Measurements from ENCODE around the gene DSCAML1. TPM values are rescaled to one million over a fixed set of nuclear protein-coding genes. Genes with fewer than 3 reads are reported as not detected.
A peak's percentile ranks its signal among the peaks of the same experiment; 100 is the strongest.

Gene DSCAML1
- total and polyA plus RNA-seq, 2 of the 8 experiments (the other 6 are each of a cell fraction or from before 2014, with no cell fraction given): 0.19 to 0.24 TPM

- DNase-seq (ENCODE audit: low read depth in 1 of 2, low spot score in 2 of 2) (peak in 1 of 2 experiments; percentile 33), FAIRE-seq (no peak)
- no peak overlapping the region for H3K4me3 ChIP-seq (ENCODE audit: extremely low read depth in 1 of 4, insufficient read depth in 2 of 4, low read depth in 3 of 4, low read length in 4 of 4)
- H4K5ac ChIP-seq (ENCODE audit: insufficient read length, low read depth, low read length): no peak overlapping the region
- H2BK120ac ChIP-seq (replicated peaks; ENCODE audit: low read depth, low read length): no peak overlapping the region
- no peak overlapping the region for H3K56ac ChIP-seq (replicated peaks; ENCODE audit: insufficient read length, low read depth, low read length)
- H3K4ac ChIP-seq (replicated peaks; ENCODE audit: insufficient read length, low read depth, low read length): no peak overlapping the region
- no peak overlapping the region for H3K27ac ChIP-seq (ENCODE audit: low read depth, low read length)
- H3K36me3 ChIP-seq (ENCODE audit: control insufficient read depth in 2 of 4, insufficient read depth in 4 of 4, low read length in 3 of 4): no peaks in the 10 kb centered on the region
- H3K4me1 ChIP-seq (replicated peaks in 1 of 4; ENCODE audit: control insufficient read depth in 3 of 4, insufficient read depth in 4 of 4, low read length in 3 of 4): peaks cover 0 to 26% (median 14%) of the 10 kb centered on the region in 4 experiments; a peak in 6 of 7 replicates
- 84% methylated on average over 12 of the region's 15 CpGs; no CpG with 5 or more reads in 1 of the 2 experiments for WGBS, 2 experiments (ENCODE audit: extremely low coverage in 1 of 2, insufficient coverage in 1 of 2, insufficient read length in 1 of 2, insufficient replicate concordance in 2 of 2, low coverage in 1 of 2, low lambda C conversion rate in 2 of 2, missing lambda C conversion rate in 1 of 2)
- H3K27me3 ChIP-seq (replicated peaks in 1 of 4; ENCODE audit: control insufficient read depth in 3 of 4, extremely low read depth in 1 of 4, insufficient read depth in 3 of 4, low read length in 3 of 4): no peaks in the 10 kb centered on the region; a peak in 1 of 7 replicates
- no peak overlapping the region for H2AK5ac ChIP-seq (ENCODE audit: low read depth, low read length)
- no peak overlapping the region for H3K14ac ChIP-seq (ENCODE audit: insufficient read length)
- no peak overlapping the region for H3K18ac ChIP-seq (ENCODE audit: extremely low read depth, low read length)
- H2BK5ac ChIP-seq (ENCODE audit: low read depth, low read length): no peak overlapping the region
- H4K20me1 ChIP-seq (replicated peaks in 1 of 2; ENCODE audit: control insufficient read depth in 1 of 2, insufficient read depth in 2 of 2, low read length in 2 of 2): no peaks in the 10 kb centered on the region
- no peak overlapping the region for H2BK15ac ChIP-seq (ENCODE audit: low read length)
- no peaks in the 10 kb centered on the region for H3K23me2 ChIP-seq (ENCODE audit: low read depth, low read length)
- no peaks in the 10 kb centered on the region for H3K79me2 ChIP-seq (ENCODE audit: control insufficient read depth in 1 of 2, insufficient read depth in 2 of 2, low read length in 2 of 2)
- H3K79me1 ChIP-seq (ENCODE audit: low read depth, low read length): no peaks in the 10 kb centered on the region
- ChIA-PET POLR2A (ENCODE audit: partially characterized antibody) (no interaction called here), CTCF (ENCODE audit: partially characterized antibody) (interaction anchor here (0.7 to 11.9 kb wide), 16 partner anchors 8 to 401 kb away, joined by 3 to 91 read pairs (median 4); no protein-coding TSS in a partner anchor)
- peak overlapping the region; percentile 26; the same call in 1 of the 2 replicates for H4K8ac ChIP-seq (ENCODE audit: extremely low read depth, insufficient read depth, low read length)
- no peak overlapping the region for H3K4me2 ChIP-seq (ENCODE audit: insufficient read depth in 1 of 2, low read depth in 2 of 2, low read length in 2 of 2)
- no peak overlapping the region for H2BK20ac ChIP-seq (ENCODE audit: low read length)
- H2BK12ac ChIP-seq (ENCODE audit: low read depth, low read length): 0 out of 2 replicates have a peak overlapping the region, but pooled peaks have one; percentile 27
- H2AFZ ChIP-seq (ENCODE audit: low read length): no peak overlapping the region
- H3K9ac ChIP-seq (replicated peaks in 1 of 4; ENCODE audit: extremely low read depth in 1 of 4, low read depth in 3 of 4, low read length in 3 of 4): no peak overlapping the region
- H4K91ac ChIP-seq (replicated peaks; ENCODE audit: insufficient read length, low read length): no peak overlapping the region
- no peaks in the 10 kb centered on the region for H3K9me3 ChIP-seq (ENCODE audit: insufficient read depth in 2 of 2, low read depth in 1 of 2, low read length in 1 of 2)
- H3K23ac ChIP-seq (ENCODE audit: insufficient read length): no peak overlapping the region
- TF ChIP-seq RFX5 (IDR thresholded peaks at IDR 0.05; ENCODE audit: borderline replicate concordance, low read depth, low read length) (no peak), SIN3A (conservative IDR thresholded peaks at IDR 0.05 in 1 of 2, IDR thresholded peaks at IDR 0.05 in 1 of 2; ENCODE audit: low read depth in 1 of 2, low read length in 2 of 2) (no peak), TBP (IDR thresholded peaks at IDR 0.05; ENCODE audit: low read depth, low read length) (no peak), CTBP2 (IDR thresholded peaks at IDR 0.05; ENCODE audit: borderline replicate concordance, insufficient read depth, insufficient read length, low read length) (no peak), ATF3 (IDR thresholded peaks at IDR 0.05; ENCODE audit: insufficient read depth, low read depth, low read length) (no peak), JUND (IDR thresholded peaks at IDR 0.05; ENCODE audit: low read length) (no peak), EGR1 (IDR thresholded peaks at IDR 0.05; ENCODE audit: borderline replicate concordance, low read depth, low read length) (no peak), USF2 (IDR thresholded peaks at IDR 0.05; ENCODE audit: low read length) (no peak), HDAC6 (IDR thresholded peaks at IDR 0.05; ENCODE audit: low read depth, low read length) (no peak)
These were observed 30.8 kb upstream of the DSCAML1 start for GRCh38 chr11:117827521-117828511.

Measured in H1 (cell line).